Measurements from ENCODE around the gene AK3. TPM values are rescaled to one million over a fixed set of nuclear protein-coding genes. Genes with fewer than 3 reads are reported as not detected.
"Not testable (repeated sequence)": the region's sequence is repeated elsewhere in the genome, so short reads cannot be mapped to it uniquely, and the experiment has no call there.

The AK3 gene
- total RNA-seq = 100 to 1,000 TPM in 1 of 4 donors, 10 to 100 TPM in 3; 81.3 to 102 (median 92.9) TPM

GRCh38 chr9:4740638-4741364, at the start of gene AK3:
AK3 (minus strand) TSS chr9:4741202; CDS start chr9:4741087, 115 bp downstream.
- WGBS, 2 donors = 0 to 1% methylated on average over 21 to 26 of the region's 84 CpGs
- H3K4me3 ChIP-seq (ENCODE audit: low read depth, poor library complexity, severe bottlenecking) = peak within 1 kb of the TSS; percentile 58
- intact Hi-C loops (cut with DNase I; ENCODE audit: low total_unique reads) = no loop called here
- DNase-seq (ENCODE audit: low spot score in 2 of 2) = peak; percentile 82 to 97
- TF ChIP-seq POLR2A (IDR thresholded peaks at IDR 0.05) = peak in 1 of 2 donors; percentile 6
- TF ChIP-seq, protein P1, sequence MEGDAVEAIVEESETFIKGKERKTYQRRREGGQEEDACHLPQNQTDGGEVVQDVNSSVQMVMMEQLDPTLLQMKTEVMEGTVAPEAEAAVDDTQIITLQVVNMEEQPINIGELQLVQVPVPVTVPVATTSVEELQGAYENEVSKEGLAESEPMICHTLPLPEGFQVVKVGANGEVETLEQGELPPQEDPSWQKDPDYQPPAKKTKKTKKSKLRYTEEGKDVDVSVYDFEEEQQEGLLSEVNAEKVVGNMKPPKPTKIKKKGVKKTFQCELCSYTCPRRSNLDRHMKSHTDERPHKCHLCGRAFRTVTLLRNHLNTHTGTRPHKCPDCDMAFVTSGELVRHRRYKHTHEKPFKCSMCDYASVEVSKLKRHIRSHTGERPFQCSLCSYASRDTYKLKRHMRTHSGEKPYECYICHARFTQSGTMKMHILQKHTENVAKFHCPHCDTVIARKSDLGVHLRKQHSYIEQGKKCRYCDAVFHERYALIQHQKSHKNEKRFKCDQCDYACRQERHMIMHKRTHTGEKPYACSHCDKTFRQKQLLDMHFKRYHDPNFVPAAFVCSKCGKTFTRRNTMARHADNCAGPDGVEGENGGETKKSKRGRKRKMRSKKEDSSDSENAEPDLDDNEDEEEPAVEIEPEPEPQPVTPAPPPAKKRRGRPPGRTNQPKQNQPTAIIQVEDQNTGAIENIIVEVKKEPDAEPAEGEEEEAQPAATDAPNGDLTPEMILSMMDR (IDR thresholded peaks at IDR 0.05) = no peak

GRCh38 chr9:4788703-4789102, 47.7 kb upstream of the AK3 start:
- no peak for TF ChIP-seq POLR2A (IDR thresholded peaks at IDR 0.05)
- TF ChIP-seq, protein P1 (IDR thresholded peaks at IDR 0.05) = no peak
- H3K4me3 ChIP-seq (ENCODE audit: low read depth, poor library complexity, severe bottlenecking) = no peak overlapping the region
- DNase-seq (ENCODE audit: low spot score in 2 of 2) = no peak
- intact Hi-C loops (cut with DNase I; ENCODE audit: low total_unique reads) = no loop called here
- 71 to 82% methylated on average over 6 of the region's 6 CpGs for WGBS, 2 donors

DNA sequence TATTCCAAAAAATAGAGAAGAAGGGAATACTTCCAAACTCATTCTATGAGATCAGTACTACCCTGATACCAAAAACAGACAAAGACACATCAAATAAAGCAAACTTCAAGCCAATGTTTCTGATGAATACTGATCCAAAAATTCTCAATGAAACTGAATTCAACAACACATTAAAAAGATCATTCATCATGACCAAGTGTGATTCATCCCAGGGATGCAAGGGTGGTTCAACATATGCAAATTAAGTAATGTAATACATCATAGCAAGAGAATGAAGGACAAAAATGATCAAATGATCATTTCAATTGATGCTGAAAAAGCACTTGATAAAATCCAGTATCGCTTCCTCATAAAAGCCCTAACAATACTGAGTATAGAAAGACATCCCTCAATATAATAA, 46.9 kb upstream of the AK3 start:
- intact Hi-C loops (cut with DNase I; ENCODE audit: low total_unique reads) = no loop called here
- WGBS, 2 donors = 95 to 96% methylated on average over 1 of the region's 1 CpG
- no peak for DNase-seq (ENCODE audit: low spot score in 2 of 2)
- no peak for TF ChIP-seq POLR2A (IDR thresholded peaks at IDR 0.05)
- TF ChIP-seq, protein P1 (IDR thresholded peaks at IDR 0.05) = no peak
- no peak overlapping the region for H3K4me3 ChIP-seq (ENCODE audit: low read depth, poor library complexity, severe bottlenecking)

- intact Hi-C loops (cut with DNase I; ENCODE audit: low total_unique reads) = no loop called here
- H3K4me3 ChIP-seq (ENCODE audit: low read depth, poor library complexity, severe bottlenecking) = no peak overlapping the region
- TF ChIP-seq POLR2A (IDR thresholded peaks at IDR 0.05) = no peak
- TF ChIP-seq, protein P1 (IDR thresholded peaks at IDR 0.05) = no peak
- 96 to 97% methylated on average over 4 of the region's 4 CpGs for WGBS, 2 donors
- DNase-seq (ENCODE audit: low spot score in 2 of 2) = no peak
Observed at GRCh38 chr9:4786599-4786998, 45.6 kb upstream of the AK3 start.

DNA sequence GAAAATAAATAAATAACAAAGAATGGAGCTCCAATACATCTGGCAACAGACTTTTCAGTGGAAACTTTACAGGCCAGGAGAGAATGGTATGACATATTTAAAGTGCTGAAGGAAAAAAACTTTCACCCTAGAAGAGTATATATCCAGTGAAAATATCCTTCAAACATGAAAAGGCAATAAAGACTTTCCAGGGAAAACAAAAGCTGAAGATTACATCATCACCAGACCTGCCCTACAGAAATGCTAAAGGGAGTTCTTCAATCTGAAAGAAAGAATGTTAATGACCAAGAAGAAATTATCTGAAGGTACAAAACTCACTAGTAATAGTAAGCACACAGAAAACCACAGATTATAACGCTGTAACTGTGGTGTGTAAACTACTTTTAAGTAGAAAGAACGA, 43.4 kb upstream of the AK3 start:
- 74 to 77% methylated on average over 2 of the region's 2 CpGs for WGBS, 2 donors
- DNase-seq (ENCODE audit: low spot score in 2 of 2) = no peak
- TF ChIP-seq POLR2A (IDR thresholded peaks at IDR 0.05) = no peak
- TF ChIP-seq, protein P1 (IDR thresholded peaks at IDR 0.05) = no peak
- intact Hi-C loops (cut with DNase I; ENCODE audit: low total_unique reads) = no loop called here
- H3K4me3 ChIP-seq (ENCODE audit: low read depth, poor library complexity, severe bottlenecking) = no peak overlapping the region

- DNase-seq (ENCODE audit: low spot score in 2 of 2); intact Hi-C loops (cut with DNase I; ENCODE audit: low total_unique reads); H3K4me3 ChIP-seq (ENCODE audit: low read depth, poor library complexity, severe bottlenecking): not testable (repeated sequence)
- 39 to 48% methylated on average over 4 of the region's 4 CpGs for WGBS, 2 donors
Observed at GRCh38 chr9:4783191-4783590, 42.2 kb upstream of the AK3 start.
